GM12891 (cell line): Measurements from ENCODE around the gene AVEN.
"Not testable (repeated sequence)": the region's sequence is repeated elsewhere in the genome, so short reads cannot be mapped to it uniquely, and the experiment has no call there.

Source experiments
- DNase-seq: peaks from one replicate; pipeline ENCODE4 v3.0.0; 2011; ENCODE audit warnings: low spot score; ENCODE audit not compliant: insufficient read length
- FAIRE-seq: peaks from 2 replicates; lab custom pipeline; 2011; peaks lifted over from hg19 to GRCh38; lab: Jason Lieb, UNC
- PAX5 ChIP-seq: IDR thresholded peaks from 2 replicates; pipeline ENCODE4 v1.6.1; 2011; ENCODE audit warnings: low read length, moderate library complexity, mild to moderate bottlenecking; ENCODE audit not compliant: insufficient read depth, severe bottlenecking
- POLR2A ChIP-seq: IDR thresholded peaks from 2 replicates; pipeline ENCODE4 v1.6.1; 2011; ENCODE audit warnings: low read depth, low read length, control low read depth
- POLR2AphosphoS5 ChIP-seq: IDR thresholded peaks from 2 replicates; pipeline ENCODE4 v1.6.1; 2011; ENCODE audit warnings: low read depth, low read length, control low read depth
- POU2F2 ChIP-seq: IDR thresholded peaks from 2 replicates; pipeline ENCODE4 v1.6.1; 2011; ENCODE audit warnings: low read depth, mild to moderate bottlenecking, control low read depth, low read length, moderate library complexity
- SPI1 ChIP-seq: IDR thresholded peaks from 2 replicates; pipeline ENCODE4 v1.6.1; 2011; ENCODE audit warnings: low read depth, low read length, control low read depth
- TAF1 ChIP-seq: IDR thresholded peaks from 2 replicates; pipeline ENCODE4 v1.6.1; 2011; ENCODE audit warnings: low read depth, low read length, control low read depth

The AVEN gene

GRCh38 chr15:34043813-34044212, 4.8 kb upstream of the AVEN start:
- FAIRE-seq: no peak
- TF ChIP-seq TAF1 (no peak), SPI1 (no peak), POU2F2 (no peak), PAX5 (no peak), POLR2A (no peak), POLR2AphosphoS5 (no peak)
- DNase-seq: no peak

GRCh38 chr15:34043391-34043790, 4.4 kb upstream of the AVEN start:
- no peak for TF ChIP-seq POLR2AphosphoS5
- no peak for DNase-seq
- FAIRE-seq: no peak

- TF ChIP-seq POU2F2: no peak
- TF ChIP-seq SPI1: peak; percentile 70
- TF ChIP-seq PAX5: no peak
- TF ChIP-seq TAF1: peak; percentile 6; the same call in 1 of the 2 replicates
- TF ChIP-seq POLR2AphosphoS5: 0 out of 2 replicates have a peak, but pooled peaks have one; percentile 13
- DNase-seq (no peak), FAIRE-seq (no peak)
These were observed 748 bp upstream of the AVEN start for GRCh38 chr15:34039790-34040113.

- DNase-seq (peak; percentile 64), FAIRE-seq (peak; percentile 95)
- TF ChIP-seq POU2F2 (no peak), SPI1 (no peak), POLR2A (peak; percentile 76), TAF1 (no peak), POLR2AphosphoS5 (peak; percentile 85), PAX5 (no peak)
These were observed 757 bp downstream of the AVEN start for GRCh38 chr15:34038023-34038870.

- no peak for TF ChIP-seq SPI1
- TF ChIP-seq POLR2A: no peak
- no peak for TF ChIP-seq TAF1
- no peak for TF ChIP-seq PAX5
- no peak for TF ChIP-seq POU2F2
- no peak for TF ChIP-seq POLR2AphosphoS5
- FAIRE-seq: no peak
- DNase-seq: no peak
These were observed 6.8 kb downstream of the AVEN start for GRCh38 chr15:34031987-34032760.

GRCh38 chr15:34027606-34028005, 11.4 kb downstream of the AVEN start:
- FAIRE-seq (no peak), DNase-seq (no peak)
- TF ChIP-seq SPI1 (no peak), POLR2AphosphoS5 (no peak), PAX5 (no peak), POU2F2 (no peak)

GRCh38 chr15:34025252-34025651, 13.8 kb downstream of the AVEN start:
- TF ChIP-seq POU2F2 (no peak), SPI1 (no peak), PAX5 (no peak), TAF1 (no peak), POLR2AphosphoS5 (no peak), POLR2A (no peak)
- no peak for DNase-seq
- no peak for FAIRE-seq

- TF ChIP-seq POLR2A: no peak
- no peak for TF ChIP-seq POU2F2
- no peak for TF ChIP-seq PAX5
- no peak for TF ChIP-seq TAF1
- no peak for TF ChIP-seq POLR2AphosphoS5
- no peak for FAIRE-seq
- no peak for DNase-seq
These were observed 15.1 kb downstream of the AVEN start for GRCh38 chr15:34023907-34024306.

GRCh38 chr15:34019369-34019990, 19.5 kb downstream of the AVEN start:
- no peak for TF ChIP-seq POU2F2
- TF ChIP-seq SPI1: no peak
- no peak for TF ChIP-seq POLR2A
- FAIRE-seq (no peak), DNase-seq (no peak)

- FAIRE-seq, DNase-seq: not testable (repeated sequence)
These were observed 20.3 kb downstream of the AVEN start for GRCh38 chr15:34018738-34019137.
